HG02970 (cell line): ENCODE results near the gene IQCK.

Experiments used
- ATAC-seq: cut with Tn5 transposase; IDR thresholded peaks from one replicate; pipeline ENCODE4 v1.9.1; 2021; ENCODE audit warnings: mild to moderate bottlenecking, moderate library complexity, moderate number of reproducible peaks; ENCODE audit not compliant: unreplicated experiment, low FRiP score

The IQCK gene

DNA sequence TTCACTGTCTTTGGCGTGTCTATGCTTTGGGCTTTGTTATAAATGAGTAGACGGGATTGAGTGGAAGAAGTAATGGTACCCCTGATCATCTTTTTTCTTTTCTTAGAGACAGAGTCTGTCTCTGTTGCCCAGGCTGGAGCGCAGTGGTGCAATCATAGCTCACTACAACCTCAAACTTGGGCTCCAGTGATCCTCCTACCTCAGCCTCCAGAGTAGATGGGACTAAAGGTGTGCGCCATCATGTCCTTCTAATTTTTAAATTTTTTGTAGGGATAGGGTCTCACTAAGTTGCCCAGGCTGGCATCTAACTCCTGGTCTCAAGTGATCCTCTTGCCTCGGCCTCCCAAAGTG, 181.5 kb downstream of the IQCK start:
- ATAC-seq = no peak

DNA sequence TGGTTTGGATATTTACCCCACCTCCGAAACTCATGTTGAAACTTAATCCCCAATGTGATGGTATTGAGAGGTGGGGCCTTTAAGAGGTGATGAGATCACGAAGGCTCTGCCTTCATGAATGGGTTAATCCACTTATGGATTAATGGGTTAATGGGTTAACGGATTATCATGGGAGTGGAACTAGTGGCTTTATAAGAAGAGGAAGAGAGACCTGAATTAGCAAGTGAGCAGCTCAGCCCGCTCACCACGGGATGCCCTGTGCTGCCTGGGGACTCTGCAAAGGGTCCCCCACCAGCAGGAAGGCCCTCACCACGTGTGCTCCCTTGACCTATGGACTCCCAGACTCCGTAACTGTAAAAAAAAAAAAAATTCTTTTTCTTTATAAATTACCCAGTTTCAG, 183.1 kb downstream of the IQCK start:
- no peak for ATAC-seq

DNA sequence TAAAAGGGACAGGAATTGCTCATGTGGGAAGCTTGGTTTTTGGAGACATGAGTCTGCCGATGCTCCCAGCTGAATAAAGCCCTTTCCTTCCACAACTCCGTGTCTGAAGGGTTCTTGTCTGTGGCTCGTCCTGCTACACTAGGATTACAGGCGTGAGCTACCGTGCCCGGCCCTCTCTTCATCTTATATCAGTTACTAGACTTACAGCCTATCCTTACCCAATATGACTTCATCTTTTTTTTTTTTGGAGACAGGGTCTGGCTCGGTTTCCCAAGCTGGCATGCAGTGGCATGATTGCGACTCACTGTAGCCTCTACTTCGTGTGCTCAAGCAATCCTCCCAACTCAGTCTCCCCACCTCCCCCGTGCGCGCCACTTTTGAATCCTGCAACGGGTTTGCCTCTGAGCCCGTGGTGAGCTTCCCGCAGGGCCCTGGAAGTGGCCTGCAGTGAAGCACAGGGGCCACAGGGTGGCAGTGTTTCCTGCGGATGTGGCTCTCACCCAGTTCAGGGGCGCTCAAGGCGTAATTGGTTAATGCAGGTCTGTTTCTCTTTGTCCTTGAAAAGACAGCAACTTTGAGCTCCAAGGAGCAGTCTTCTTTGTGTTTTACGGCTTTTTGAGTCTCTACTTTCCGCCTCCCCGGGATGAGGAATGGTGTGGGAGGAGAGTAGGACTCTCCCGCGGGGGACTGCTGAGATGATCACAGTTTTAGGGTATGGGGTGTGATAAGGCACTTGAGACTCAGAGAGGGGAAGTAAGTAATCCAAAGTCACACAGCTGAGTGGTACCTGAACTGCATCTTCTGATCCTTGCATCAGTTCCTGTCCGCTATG, 189.3 kb downstream of the IQCK start:
- ATAC-seq = peak; percentile 78
